ENCODE results near the gene ST6GALNAC4.

DNA sequence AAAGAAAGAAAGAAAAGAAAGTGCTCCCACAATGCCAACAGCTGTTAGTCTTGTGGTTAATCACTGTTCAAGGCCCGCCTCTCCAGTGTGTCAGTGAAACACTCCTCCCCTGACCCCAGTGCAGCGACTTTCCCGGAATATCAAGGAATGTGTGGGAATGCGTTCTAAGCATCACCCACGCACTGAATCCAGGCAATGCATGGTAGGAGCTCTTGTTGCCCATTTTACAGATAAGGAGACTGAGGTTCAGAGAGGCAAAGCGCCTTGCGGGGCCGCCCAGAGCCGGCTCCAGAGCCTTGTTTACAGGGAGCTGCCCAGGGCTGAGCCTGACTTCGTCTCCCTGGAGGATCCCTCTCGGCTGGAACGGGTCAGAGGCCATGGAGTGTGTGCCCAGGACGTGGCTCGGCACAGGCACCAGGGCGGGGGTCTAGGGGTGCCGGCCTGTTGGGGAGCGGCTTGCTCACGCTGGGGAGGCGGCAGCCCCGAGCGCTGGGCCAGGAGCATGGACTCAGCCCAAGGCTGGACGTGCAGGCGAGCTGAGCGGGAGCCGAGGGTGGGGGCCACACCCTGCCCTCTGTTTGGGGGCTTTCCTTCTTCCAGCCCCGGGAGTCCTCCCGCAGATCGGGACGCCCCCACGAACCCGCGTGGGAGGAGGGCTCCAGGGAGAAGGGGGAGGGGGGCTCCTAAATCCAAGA, 18.3 kb downstream of the ST6GALNAC4 start:
- TF ChIP-seq, protein P1, sequence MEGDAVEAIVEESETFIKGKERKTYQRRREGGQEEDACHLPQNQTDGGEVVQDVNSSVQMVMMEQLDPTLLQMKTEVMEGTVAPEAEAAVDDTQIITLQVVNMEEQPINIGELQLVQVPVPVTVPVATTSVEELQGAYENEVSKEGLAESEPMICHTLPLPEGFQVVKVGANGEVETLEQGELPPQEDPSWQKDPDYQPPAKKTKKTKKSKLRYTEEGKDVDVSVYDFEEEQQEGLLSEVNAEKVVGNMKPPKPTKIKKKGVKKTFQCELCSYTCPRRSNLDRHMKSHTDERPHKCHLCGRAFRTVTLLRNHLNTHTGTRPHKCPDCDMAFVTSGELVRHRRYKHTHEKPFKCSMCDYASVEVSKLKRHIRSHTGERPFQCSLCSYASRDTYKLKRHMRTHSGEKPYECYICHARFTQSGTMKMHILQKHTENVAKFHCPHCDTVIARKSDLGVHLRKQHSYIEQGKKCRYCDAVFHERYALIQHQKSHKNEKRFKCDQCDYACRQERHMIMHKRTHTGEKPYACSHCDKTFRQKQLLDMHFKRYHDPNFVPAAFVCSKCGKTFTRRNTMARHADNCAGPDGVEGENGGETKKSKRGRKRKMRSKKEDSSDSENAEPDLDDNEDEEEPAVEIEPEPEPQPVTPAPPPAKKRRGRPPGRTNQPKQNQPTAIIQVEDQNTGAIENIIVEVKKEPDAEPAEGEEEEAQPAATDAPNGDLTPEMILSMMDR (IDR thresholded peaks at IDR 0.05), result no peak
- TF ChIP-seq POLR2A (IDR thresholded peaks at IDR 0.05), result no peak

Measured in lower leg skin (tissue), 3 donors.